SH-SY5Y (cell line): Measurements from ENCODE around the gene SMAGP.

Experiments
- GATA2 ChIP-seq: IDR thresholded peaks from 2 replicates; pipeline ENCODE4 v1.6.1; 2011; ENCODE audit warnings: mild to moderate bottlenecking, low read depth, low read length
- GATA3 ChIP-seq: IDR thresholded peaks from 2 replicates; pipeline ENCODE4 v1.6.1; 2011; ENCODE audit warnings: low read depth, mild to moderate bottlenecking, low read length, moderate library complexity

DNA sequence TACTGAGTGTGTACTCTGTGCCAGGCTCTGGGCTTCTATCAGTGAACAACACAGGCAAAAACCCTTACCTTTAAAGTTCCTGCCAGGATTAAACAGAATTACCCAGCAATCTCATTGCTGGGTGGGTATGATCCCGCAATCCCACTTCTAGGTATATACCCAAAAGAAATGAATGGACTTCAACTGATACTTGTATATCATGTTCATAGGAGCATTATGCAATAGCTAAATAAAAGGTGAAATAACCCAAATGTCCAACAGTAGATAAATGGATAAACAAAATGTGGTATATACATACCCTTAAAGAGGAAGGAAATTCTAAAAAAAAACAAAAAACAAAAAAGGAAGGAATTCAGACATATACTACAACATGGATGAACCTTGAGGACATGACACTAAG lies 16.9 kb downstream of the SMAGP start:
- TF ChIP-seq GATA3, result no peak
- no peak for TF ChIP-seq GATA2
